Smooth muscle cell (in vitro differentiated cells): ENCODE data around the gene TMOD4. TPM values are rescaled to one million over a fixed set of nuclear protein-coding genes. Genes with fewer than 3 reads are reported as not detected.

ENCODE experiments used
- DNase-seq: peaks from one replicate; lab custom pipeline; 2025; ENCODE audit not compliant: unreplicated experiment; lab: John Stamatoyannopoulos, UW
- H2AFZ ChIP-seq: fragments of 200-600 bp; sonication (generic); 2 replicates; pipeline ENCODE4 v1.6.0; 2016; ENCODE audit warnings: antibody characterized with exemption, low read depth, mild to moderate bottlenecking
- H3F3A ChIP-seq: fragments of 200-600 bp; sonication (generic); 2 replicates; pipeline ENCODE4 v1.6.0; 2017; ENCODE audit warnings: antibody characterized with exemption, low read depth
- H3K27ac ChIP-seq: fragments of 200-600 bp; sonication (generic); 2 replicates; pipeline ENCODE4 v1.5.1; 2016; ENCODE audit warnings: low read depth, mild to moderate bottlenecking
- H3K27me3 ChIP-seq: fragments of 200-600 bp; sonication (generic); 2 replicates; pipeline ENCODE4 v1.6.1; 2016; ENCODE audit warnings: low read depth, mild to moderate bottlenecking
- H3K36me3 ChIP-seq: fragments of 200-600 bp; sonication (generic); 2 replicates; pipeline ENCODE4 v1.5.1; 2016; ENCODE audit warnings: low read depth
- H3K4me1 ChIP-seq: fragments of 200-600 bp; sonication (generic); 2 replicates; pipeline ENCODE4 v1.5.1; 2016; ENCODE audit warnings: low read depth
- H3K4me2 ChIP-seq: fragments of 200-600 bp; sonication (generic); 2 replicates; pipeline ENCODE4 v1.6.0; 2016; ENCODE audit warnings: mild to moderate bottlenecking
- H3K4me3 ChIP-seq: fragments of 200-600 bp; sonication (generic); 2 replicates; pipeline ENCODE4 v1.5.1; 2016; ENCODE audit warnings: mild to moderate bottlenecking
- H3K79me2 ChIP-seq: fragments of 200-600 bp; sonication (generic); 2 replicates; pipeline ENCODE4 v1.6.0; 2016; ENCODE audit warnings: low read depth, mild to moderate bottlenecking
- H3K9ac ChIP-seq: fragments of 200-600 bp; sonication (generic); 2 replicates; pipeline ENCODE4 v1.6.0; 2016; ENCODE audit warnings: low read depth
- H3K9me3 ChIP-seq: fragments of 200-600 bp; sonication (generic); replicated peaks from 2 replicates; pipeline ENCODE4 v1.5.1; 2016; ENCODE audit warnings: low read depth
- H4K20me1 ChIP-seq: fragments of 200-600 bp; sonication (generic); 2 replicates; pipeline ENCODE4 v1.6.0; 2016; ENCODE audit warnings: low read depth
- CTCF ChIP-seq: fragments of 200-600 bp; sonication (generic); IDR thresholded peaks from 2 replicates; pipeline ENCODE4 v1.5.1; 2017; ENCODE audit warnings: borderline replicate concordance, mild to moderate bottlenecking, antibody characterized with exemption; ENCODE audit not compliant: insufficient read depth, poor library complexity, severe bottlenecking
- WGBS: methylation state at CpG from one replicate; pipeline ENCODE4 v1.1.7; 2016; ENCODE audit warnings: low lambda C conversion rate; 5-methylcytosine and 5-hydroxymethylcytosine counted together
- polyA plus RNA-seq: library from polyadenylated mRNA; unstranded; fragments of >200 nt; fragmentation: Nextera tagmentation; extraction: Ambion mirVana; gene quantifications from 2 replicates; pipeline ENCODE4 v1.2.1, GENCODE V29; 2016
- total RNA-seq: library from RNA; depleted of rRNA; stranded (reverse); fragments of >200 nt; gene quantifications from 2 replicates; pipeline ENCODE4 v1.2.3, GENCODE V29; 2014

TMOD4 gene
- total and polyA plus RNA-seq, 2 experiments from 2014 or later = 0.37 TPM; not detected in 1

GRCh38 chr1:151132335-151133017 is 43.3 kb downstream of the TMOD4 start:
- Histone ChIP-seq H3K79me2 (no peaks in the 10 kb centered on the region), H3K9me3 (no peaks in the 10 kb centered on the region), H3K4me3 (peak overlapping the region; percentile 40), H3K36me3 (no peaks in the 10 kb centered on the region), H3K4me2 (peak overlapping the region; percentile 87), H3K27me3 (peaks cover 13% of the 10 kb centered on the region), H3K4me1 (peaks cover 6% of the 10 kb centered on the region), H3K27ac (no peak overlapping the region), H3F3A (no peaks in the 10 kb centered on the region), H4K20me1 (no peaks in the 10 kb centered on the region), H3K9ac (peak overlapping the region; percentile 24), H2AFZ (peak overlapping the region; percentile 34)
- TF ChIP-seq CTCF = no peak
- 14% methylated on average over 27 of the region's 74 CpGs for WGBS
- no peak for DNase-seq

- Histone ChIP-seq H4K20me1 (no peaks in the 10 kb centered on the region), H3K4me1 (peaks cover 6% of the 10 kb centered on the region), H3K4me2 (peak overlapping the region; percentile 87), H2AFZ (peak overlapping the region; percentile 34), H3K4me3 (peak overlapping the region; percentile 40), H3K27me3 (peaks cover 13% of the 10 kb centered on the region), H3F3A (no peaks in the 10 kb centered on the region), H3K36me3 (no peaks in the 10 kb centered on the region), H3K27ac (no peak overlapping the region), H3K9ac (peak overlapping the region; percentile 24), H3K9me3 (no peaks in the 10 kb centered on the region), H3K79me2 (no peaks in the 10 kb centered on the region)
- WGBS = 8% methylated on average over 39 of the region's 39 CpGs
- DNase-seq = peak; percentile 18
- no peak for TF ChIP-seq CTCF
Measured at GRCh38 chr1:151131701-151132334, 44.0 kb downstream of the TMOD4 start.

- Histone ChIP-seq H4K20me1 (no peaks in the 10 kb centered on the region), H3K9me3 (no peaks in the 10 kb centered on the region), H2AFZ (peak overlapping the region; percentile 34), H3F3A (no peaks in the 10 kb centered on the region), H3K27me3 (peaks cover 13% of the 10 kb centered on the region), H3K27ac (no peak overlapping the region), H3K4me2 (peak overlapping the region; percentile 87), H3K36me3 (no peaks in the 10 kb centered on the region), H3K4me1 (peaks cover 6% of the 10 kb centered on the region), H3K9ac (no peak overlapping the region), H3K4me3 (peak overlapping the region; percentile 40), H3K79me2 (no peaks in the 10 kb centered on the region)
- DNase-seq = peak; percentile 21
- TF ChIP-seq CTCF = no peak
- 11% methylated on average over 45 of the region's 45 CpGs for WGBS
Measured at GRCh38 chr1:151130987-151131586, 44.7 kb downstream of the TMOD4 start.
